Measurements from ENCODE around the gene TNFRSF1A. TPM values are rescaled to one million over a fixed set of nuclear protein-coding genes. Genes with fewer than 3 reads are reported as not detected.

Gene TNFRSF1A
- total and polyA plus RNA-seq, 9 of the 15 experiments (the other 6 are each of a cell fraction or from before 2014, with no cell fraction given), result 0.76 to 43.5 (median 30.0) TPM

DNA sequence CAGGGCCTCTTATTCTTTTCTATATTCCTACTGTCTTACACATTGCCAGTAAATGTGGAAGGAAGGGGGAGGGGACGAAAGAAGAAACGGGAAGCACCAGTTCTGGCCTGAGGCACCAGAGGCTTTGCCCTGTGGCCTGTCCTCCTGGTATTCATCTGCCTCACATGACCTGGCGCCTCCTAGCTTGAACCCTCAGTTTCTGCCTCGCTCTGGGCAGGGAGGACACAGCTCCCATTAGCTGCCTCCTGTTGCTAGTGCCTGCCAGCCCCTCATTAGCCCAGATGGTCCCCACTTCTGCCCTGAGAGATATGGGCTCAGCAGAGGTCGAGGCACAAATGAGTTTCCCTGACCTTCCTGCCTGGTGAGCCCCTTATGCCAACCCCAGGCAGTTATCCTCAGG lies 34.3 kb downstream of the TNFRSF1A start (continued):
- TF ChIP-seq, protein P1, sequence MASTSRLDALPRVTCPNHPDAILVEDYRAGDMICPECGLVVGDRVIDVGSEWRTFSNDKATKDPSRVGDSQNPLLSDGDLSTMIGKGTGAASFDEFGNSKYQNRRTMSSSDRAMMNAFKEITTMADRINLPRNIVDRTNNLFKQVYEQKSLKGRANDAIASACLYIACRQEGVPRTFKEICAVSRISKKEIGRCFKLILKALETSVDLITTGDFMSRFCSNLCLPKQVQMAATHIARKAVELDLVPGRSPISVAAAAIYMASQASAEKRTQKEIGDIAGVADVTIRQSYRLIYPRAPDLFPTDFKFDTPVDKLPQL (IDR thresholded peaks at IDR 0.05; ENCODE audit: extremely low read depth, insufficient read length), result no peak
- TF ChIP-seq, protein P2, sequence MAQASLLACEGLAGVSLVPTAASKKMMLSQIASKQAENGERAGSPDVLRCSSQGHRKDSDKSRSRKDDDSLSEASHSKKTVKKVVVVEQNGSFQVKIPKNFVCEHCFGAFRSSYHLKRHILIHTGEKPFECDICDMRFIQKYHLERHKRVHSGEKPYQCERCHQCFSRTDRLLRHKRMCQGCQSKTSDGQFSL (CRISPR knock-in tag; IDR thresholded peaks at IDR 0.05), result no peak
- TF ChIP-seq, protein P2 (tag; IDR thresholded peaks at IDR 0.05), result no peak
- TF ChIP-seq, protein P3, sequence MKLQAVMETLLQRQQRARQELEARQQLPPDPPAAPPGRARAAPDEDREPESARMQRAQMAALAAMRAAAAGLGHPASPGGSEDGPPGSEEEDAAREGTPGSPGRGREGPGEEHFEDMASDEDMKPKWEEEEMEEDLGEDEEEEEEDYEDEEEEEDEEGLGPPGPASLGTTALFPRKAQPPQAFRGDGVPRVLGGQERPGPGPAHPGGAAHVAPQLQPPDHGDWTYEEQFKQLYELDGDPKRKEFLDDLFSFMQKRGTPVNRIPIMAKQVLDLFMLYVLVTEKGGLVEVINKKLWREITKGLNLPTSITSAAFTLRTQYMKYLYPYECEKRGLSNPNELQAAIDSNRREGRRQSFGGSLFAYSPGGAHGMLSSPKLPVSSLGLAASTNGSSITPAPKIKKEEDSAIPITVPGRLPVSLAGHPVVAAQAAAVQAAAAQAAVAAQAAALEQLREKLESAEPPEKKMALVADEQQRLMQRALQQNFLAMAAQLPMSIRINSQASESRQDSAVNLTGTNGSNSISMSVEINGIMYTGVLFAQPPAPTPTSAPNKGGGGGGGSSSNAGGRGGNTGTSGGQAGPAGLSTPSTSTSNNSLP (IDR thresholded peaks at IDR 0.05; ENCODE audit: borderline replicate concordance, low read depth, low read length), result no peak

DNA sequence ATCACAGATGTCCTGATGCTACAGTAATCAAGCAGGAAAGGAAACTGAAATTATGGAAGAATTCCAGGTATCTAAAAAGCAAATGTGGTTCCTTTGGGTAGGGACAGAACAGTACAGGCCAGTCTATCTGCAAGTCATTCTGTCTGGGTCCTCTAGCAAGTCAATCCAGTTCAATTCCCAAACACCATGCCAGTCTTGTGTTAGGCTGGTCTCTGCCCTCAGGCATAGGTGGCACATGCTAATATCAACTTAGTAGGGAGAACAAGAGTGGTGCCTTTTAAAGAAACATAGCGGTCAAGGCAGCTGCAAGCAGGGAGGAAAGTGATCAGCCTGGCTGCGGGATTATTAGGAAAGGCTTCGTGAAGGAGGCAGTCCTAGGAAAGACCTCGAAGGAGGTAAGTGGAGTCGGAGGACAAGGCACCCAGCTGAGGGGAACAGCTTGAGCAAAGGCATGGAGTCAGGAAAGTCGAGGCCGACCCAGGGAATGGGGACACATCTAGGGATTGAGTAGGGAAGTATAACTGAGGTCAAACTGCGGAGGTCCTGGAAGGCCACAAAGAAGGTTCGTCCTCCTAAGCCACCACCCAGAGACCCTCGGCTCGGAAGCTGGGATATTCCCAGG lies 35.2 kb downstream of the TNFRSF1A start:
- ATAC-seq (no peak), DNase-seq (ENCODE audit: extremely low read depth in 1 of 4, low spot score in 3 of 4) (no peak), FAIRE-seq (no peak)
- ChIA-PET POLR2A (no interaction called here), CTCF (ENCODE audit: low intra/inter-chr PET ratio) (no interaction called here)
- no peaks in the 10 kb centered on the region for H3K9me3 ChIP-seq (replicated peaks; ENCODE audit: control insufficient read depth, insufficient read depth, low read depth, low read length)
- H3K4me1 ChIP-seq (replicated peaks in 1 of 2; ENCODE audit: control insufficient read depth in 2 of 2, insufficient read depth in 2 of 2, low read length in 2 of 2), result peaks cover 0 to 16% of the 10 kb centered on the region in 2 experiments; a peak in 3 of 5 replicates
- H3K27ac ChIP-seq (ENCODE audit: extremely low read depth, low read depth, low read length), result no peak overlapping the region
- no peak overlapping the region for H3K9ac ChIP-seq (ENCODE audit: insufficient read depth in 1 of 2, low read depth in 2 of 2, low read length in 2 of 2)
- no peaks in the 10 kb centered on the region for H4K20me1 ChIP-seq (replicated peaks; ENCODE audit: control insufficient read depth, insufficient read depth, low read length)
- H3K36me3 ChIP-seq (ENCODE audit: control insufficient read depth, insufficient read depth, low read length), result no peaks in the 10 kb centered on the region
- BruUV-seq (replicated peaks), result no TSS peak
- H2AFZ ChIP-seq (ENCODE audit: low read depth, low read length), result no peak overlapping the region
- 47% methylated on average over 11 of the region's 11 CpGs for WGBS (ENCODE audit: insufficient coverage, low coverage, missing lambda C conversion rate)
- intact Hi-C loops (cut with micrococcal nuclease) (no loop called here), in situ Hi-C loops (cut with MboI) (no loop called here)
- H3K27me3 ChIP-seq (ENCODE audit: control insufficient read depth in 2 of 2, insufficient read depth in 2 of 2, low read length in 2 of 2), result no peaks in the 10 kb centered on the region
- H3K4me2 ChIP-seq (ENCODE audit: insufficient read depth, low read length), result no peak overlapping the region
- H3K79me2 ChIP-seq (ENCODE audit: control insufficient read depth, insufficient read depth, low read length), result no peaks in the 10 kb centered on the region
- H3K9me1 ChIP-seq (ENCODE audit: control insufficient read depth, insufficient read depth, low read length), result no peaks in the 10 kb centered on the region
- H3K4me3 ChIP-seq, result no peak overlapping the region
- TF ChIP-seq ZNF57 (CRISPR knock-in tag; IDR thresholded peaks at IDR 0.05) (no peak), ZNF436 (CRISPR knock-in tag; IDR thresholded peaks at IDR 0.05) (no peak), BCOR (IDR thresholded peaks at IDR 0.05) (no peak), ZNF785 (CRISPR knock-in tag; IDR thresholded peaks at IDR 0.05) (no peak), ZNF282 (CRISPR knock-in tag; IDR thresholded peaks at IDR 0.05) (no peak), RNF2 (IDR thresholded peaks at IDR 0.05) (no peak), TEAD2 (tag; IDR thresholded peaks at IDR 0.05) (no peak), SRSF3 (IDR thresholded peaks at IDR 0.05; ENCODE audit: insufficient read depth, low read length) (no peak)
- TF ChIP-seq, protein P4, sequence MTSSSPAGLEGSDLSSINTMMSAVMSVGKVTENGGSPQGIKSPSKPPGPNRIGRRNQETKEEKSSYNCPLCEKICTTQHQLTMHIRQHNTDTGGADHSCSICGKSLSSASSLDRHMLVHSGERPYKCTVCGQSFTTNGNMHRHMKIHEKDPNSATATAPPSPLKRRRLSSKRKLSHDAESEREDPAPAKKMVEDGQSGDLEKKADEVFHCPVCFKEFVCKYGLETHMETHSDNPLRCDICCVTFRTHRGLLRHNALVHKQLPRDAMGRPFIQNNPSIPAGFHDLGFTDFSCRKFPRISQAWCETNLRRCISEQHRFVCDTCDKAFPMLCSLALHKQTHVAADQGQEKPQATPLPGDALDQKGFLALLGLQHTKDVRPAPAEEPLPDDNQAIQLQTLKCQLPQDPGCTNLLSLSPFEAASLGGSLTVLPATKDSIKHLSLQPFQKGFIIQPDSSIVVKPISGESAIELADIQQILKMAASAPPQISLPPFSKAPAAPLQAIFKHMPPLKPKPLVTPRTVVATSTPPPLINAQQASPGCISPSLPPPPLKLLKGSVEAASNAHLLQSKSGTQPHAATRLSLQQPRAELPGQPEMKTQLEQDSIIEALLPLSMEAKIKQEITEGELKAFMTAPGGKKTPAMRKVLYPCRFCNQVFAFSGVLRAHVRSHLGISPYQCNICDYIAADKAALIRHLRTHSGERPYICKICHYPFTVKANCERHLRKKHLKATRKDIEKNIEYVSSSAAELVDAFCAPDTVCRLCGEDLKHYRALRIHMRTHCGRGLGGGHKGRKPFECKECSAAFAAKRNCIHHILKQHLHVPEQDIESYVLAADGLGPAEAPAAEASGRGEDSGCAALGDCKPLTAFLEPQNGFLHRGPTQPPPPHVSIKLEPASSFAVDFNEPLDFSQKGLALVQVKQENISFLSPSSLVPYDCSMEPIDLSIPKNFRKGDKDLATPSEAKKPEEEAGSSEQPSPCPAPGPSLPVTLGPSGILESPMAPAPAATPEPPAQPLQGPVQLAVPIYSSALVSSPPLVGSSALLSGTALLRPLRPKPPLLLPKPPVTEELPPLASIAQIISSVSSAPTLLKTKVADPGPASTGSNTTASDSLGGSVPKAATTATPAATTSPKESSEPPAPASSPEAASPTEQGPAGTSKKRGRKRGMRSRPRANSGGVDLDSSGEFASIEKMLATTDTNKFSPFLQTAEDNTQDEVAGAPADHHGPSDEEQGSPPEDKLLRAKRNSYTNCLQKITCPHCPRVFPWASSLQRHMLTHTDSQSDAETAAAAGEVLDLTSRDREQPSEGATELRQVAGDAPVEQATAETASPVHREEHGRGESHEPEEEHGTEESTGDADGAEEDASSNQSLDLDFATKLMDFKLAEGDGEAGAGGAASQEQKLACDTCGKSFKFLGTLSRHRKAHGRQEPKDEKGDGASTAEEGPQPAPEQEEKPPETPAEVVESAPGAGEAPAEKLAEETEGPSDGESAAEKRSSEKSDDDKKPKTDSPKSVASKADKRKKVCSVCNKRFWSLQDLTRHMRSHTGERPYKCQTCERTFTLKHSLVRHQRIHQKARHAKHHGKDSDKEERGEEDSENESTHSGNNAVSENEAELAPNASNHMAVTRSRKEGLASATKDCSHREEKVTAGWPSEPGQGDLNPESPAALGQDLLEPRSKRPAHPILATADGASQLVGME (CRISPR knock-in tag; IDR thresholded peaks at IDR 0.05), result no peak

All from K562 (cell line).